Hepatocyte (in vitro differentiated cells): ENCODE measurements around the gene RPP40.

Experiments used
- CTCF ChIP-seq: fragments of 200-600 bp; sonication (generic); IDR thresholded peaks from 2 replicates; pipeline ENCODE4 v1.5.1; 2016; ENCODE audit warnings: antibody characterized with exemption, mild to moderate bottlenecking; ENCODE audit not compliant: poor library complexity
- EZH2 ChIP-seq: fragments of 200-600 bp; sonication (generic); IDR thresholded peaks from 2 replicates; pipeline ENCODE4 v1.6.1; 2016; ENCODE audit warnings: antibody characterized with exemption, mild to moderate bottlenecking, borderline replicate concordance

DNA sequence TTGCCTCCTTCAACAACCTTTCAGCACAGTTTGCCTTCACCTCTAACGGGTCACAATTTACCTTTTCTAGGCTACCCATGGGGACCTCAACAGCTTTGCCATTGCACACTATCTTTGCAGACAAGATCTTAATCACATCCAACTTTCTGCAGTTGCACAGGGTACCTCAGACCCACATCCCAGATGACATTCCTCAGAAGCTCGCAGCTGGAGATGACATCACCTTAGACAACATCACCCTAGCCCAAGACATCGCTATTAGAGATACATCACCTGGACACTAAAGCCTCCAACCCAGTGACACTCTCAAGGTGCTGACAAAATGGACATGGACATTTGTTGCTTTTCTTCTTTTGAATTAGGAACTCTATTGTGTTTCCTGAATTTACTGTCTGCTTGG is 38.6 kb upstream of the RPP40 start:
- TF ChIP-seq CTCF, result no peak
- TF ChIP-seq EZH2, result no peak
